GM19193 (cell line): Measurements from ENCODE around the gene HS3ST4.

Experiments used
- POLR2A ChIP-seq: IDR thresholded peaks from 4 replicates; pipeline ENCODE4 v1.6.1; 2011; ENCODE audit not compliant: insufficient read depth, insufficient read length; ENCODE audit errors: extremely low read depth

HS3ST4 gene

DNA sequence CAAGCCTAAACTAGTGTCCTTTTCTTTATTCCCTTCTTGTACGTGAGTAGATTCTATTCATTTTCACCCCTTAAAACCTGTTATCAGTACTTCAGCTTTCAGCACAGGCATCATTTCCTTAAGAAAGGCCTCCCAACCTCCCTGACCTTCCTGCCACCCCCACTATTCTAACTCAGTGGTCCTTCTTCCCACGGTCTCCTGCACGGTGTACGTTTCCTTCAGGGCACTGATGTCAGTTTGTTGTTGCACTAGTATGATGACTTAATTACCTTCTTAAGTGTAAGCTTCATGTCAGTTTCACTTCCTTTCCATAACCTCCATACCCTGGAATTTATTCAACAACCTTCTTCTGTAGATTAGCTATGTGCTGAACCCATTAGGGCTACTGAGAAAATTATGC lies 484.2 kb downstream of the HS3ST4 start:
- TF ChIP-seq POLR2A, result no peak

DNA sequence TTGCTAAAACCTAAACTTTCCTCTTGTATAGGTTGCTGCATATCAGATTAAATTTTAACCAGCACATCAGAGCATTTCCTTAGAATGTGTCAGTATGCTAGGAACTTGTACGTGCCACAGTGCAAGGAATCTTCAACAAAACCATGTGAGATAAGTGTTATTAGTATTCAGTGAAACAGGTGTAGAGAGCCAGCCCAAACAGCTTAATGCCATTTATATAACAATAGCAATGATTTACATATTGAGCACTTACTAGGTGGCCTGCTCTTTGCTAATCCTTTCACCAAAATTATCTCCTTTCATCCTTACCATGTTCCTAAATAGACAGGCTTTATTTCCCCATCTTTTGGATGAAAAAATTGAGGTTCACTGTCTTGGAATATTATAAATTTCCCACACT lies 485.7 kb downstream of the HS3ST4 start:
- no peak for TF ChIP-seq POLR2A

DNA sequence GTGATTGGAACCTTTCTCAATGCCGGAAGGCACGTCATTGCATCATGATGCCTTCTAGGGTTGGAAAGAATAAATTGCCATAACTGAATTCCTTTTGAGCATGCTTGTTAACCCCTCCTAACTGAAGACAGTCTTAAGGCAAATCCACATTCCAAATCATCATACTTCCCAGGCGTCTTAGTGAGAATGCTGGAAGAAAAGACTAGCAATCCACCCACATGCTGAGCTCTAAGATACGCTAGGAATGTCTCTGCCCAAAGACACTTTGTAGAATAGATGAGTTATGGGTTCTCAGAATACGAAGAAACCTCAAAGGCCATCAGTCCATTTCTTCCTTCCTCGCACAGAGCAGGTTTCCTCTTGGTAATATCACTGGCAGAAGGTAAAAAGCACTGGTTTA lies 486.5 kb downstream of the HS3ST4 start:
- no peak for TF ChIP-seq POLR2A

DNA sequence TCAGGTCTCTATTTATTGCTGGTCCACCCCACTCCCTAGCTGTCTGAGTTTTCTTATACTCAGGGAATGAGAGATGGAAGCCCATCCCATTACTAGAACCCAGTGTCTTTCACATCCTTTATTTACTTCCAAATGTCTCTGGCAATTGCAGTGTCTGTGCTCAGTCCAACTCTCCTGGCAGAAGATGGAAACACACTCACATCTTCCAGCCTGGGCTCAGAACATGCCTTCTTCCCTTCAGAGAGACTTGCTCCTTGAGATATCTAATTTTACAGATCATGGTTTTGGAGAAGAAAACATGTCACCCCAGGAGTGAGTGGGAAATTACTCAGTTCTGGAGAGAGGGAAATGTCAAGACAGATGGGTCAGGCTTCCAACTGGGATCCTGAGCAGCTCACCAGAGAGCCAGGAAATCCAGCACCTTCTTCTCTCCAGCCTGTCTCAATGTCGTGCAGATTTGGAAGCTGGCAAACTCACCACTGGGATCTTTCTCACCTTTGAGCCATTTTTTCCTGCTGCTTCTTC lies 494.4 kb downstream of the HS3ST4 start:
- TF ChIP-seq POLR2A, result no peak
